Astrocyte (in vitro differentiated cells and primary cell): Measurements from ENCODE around the gene DHX35. TPM values are rescaled to one million over a fixed set of nuclear protein-coding genes. Genes with fewer than 3 reads are reported as not detected.

Experiments used
- DNase-seq: peaks from one replicate; pipeline ENCODE4 v3.0.0-alpha.2; 2010; ENCODE audit warnings: low read depth
- FAIRE-seq: peaks from 2 replicates; lab custom pipeline; 2011; peaks lifted over from hg19 to GRCh38; lab: Jason Lieb, UNC
- H2AFZ ChIP-seq: 2 replicates; pipeline ENCODE4 v1.6.0; 2012; ENCODE audit warnings: low read depth, low read length, inconsistent platforms
- H3K27ac ChIP-seq: 2 replicates; pipeline ENCODE4 v1.5.1; 2011; ENCODE audit warnings: low read depth, low read length, inconsistent platforms
- H3K27me3 ChIP-seq: 2 replicates; pipeline ENCODE4 v1.6.0; 2011; ENCODE audit warnings: low read length, inconsistent platforms; ENCODE audit not compliant: insufficient read depth
- H3K36me3 ChIP-seq: 2 replicates; pipeline ENCODE4 v1.5.1; 2011; ENCODE audit warnings: low read length, inconsistent platforms; ENCODE audit not compliant: insufficient read depth
- H3K4me1 ChIP-seq: 2 replicates; pipeline ENCODE4 v1.5.1; 2011; ENCODE audit warnings: low read length, inconsistent platforms; ENCODE audit not compliant: insufficient read depth
- H3K4me2 ChIP-seq: 2 replicates; pipeline ENCODE4 v1.6.0; 2012; ENCODE audit warnings: low read length, inconsistent platforms
- H3K4me3 ChIP-seq: 2 replicates; pipeline ENCODE4 v1.5.1; 2011; ENCODE audit warnings: low read depth, mild to moderate bottlenecking, low read length, inconsistent platforms; ENCODE audit not compliant: insufficient read depth
- H3K79me2 ChIP-seq: 2 replicates; pipeline ENCODE4 v1.6.0; 2012; ENCODE audit warnings: mild to moderate bottlenecking, low read length, inconsistent platforms; ENCODE audit not compliant: insufficient read depth
- H3K9ac ChIP-seq: 2 replicates; pipeline ENCODE4 v1.6.0; 2012; ENCODE audit warnings: mild to moderate bottlenecking, low read length, inconsistent platforms
- H3K9me3 ChIP-seq: 2 replicates; pipeline ENCODE4 v1.5.1; 2012; ENCODE audit warnings: low read depth, mild to moderate bottlenecking, low read length, inconsistent platforms; ENCODE audit not compliant: insufficient read depth
- H4K20me1 ChIP-seq: 2 replicates; pipeline ENCODE4 v1.6.0; 2012; ENCODE audit warnings: low read length, inconsistent platforms; ENCODE audit not compliant: insufficient read depth
- H3K27ac Mint-ChIP-seq: one replicate; pipeline ENCODE4 v1.8.0; 2021; ENCODE audit warnings: mild to moderate bottlenecking, mixed read lengths; ENCODE audit not compliant: unreplicated experiment
- H3K27me3 Mint-ChIP-seq: one replicate; pipeline ENCODE4 v1.8.0; 2021; ENCODE audit warnings: low read depth, mixed read lengths; ENCODE audit not compliant: unreplicated experiment
- H3K36me3 Mint-ChIP-seq: one replicate; pipeline ENCODE4 v1.8.0; 2021; ENCODE audit warnings: low read depth, mixed read lengths; ENCODE audit not compliant: unreplicated experiment
- H3K4me1 Mint-ChIP-seq: one replicate; pipeline ENCODE4 v1.8.0; 2021; ENCODE audit warnings: low read depth, mixed read lengths; ENCODE audit not compliant: unreplicated experiment
- H3K4me3 Mint-ChIP-seq: one replicate; pipeline ENCODE4 v1.8.0; 2021; ENCODE audit warnings: mild to moderate bottlenecking, moderate library complexity, mixed read lengths; ENCODE audit not compliant: unreplicated experiment
- H3K9me3 Mint-ChIP-seq: one replicate; pipeline ENCODE4 v1.8.0; 2021; ENCODE audit warnings: mild to moderate bottlenecking, mixed read lengths; ENCODE audit not compliant: unreplicated experiment
- EZH2 ChIP-seq: IDR thresholded peaks from 2 replicates; pipeline ENCODE4 v1.6.1; 2012; ENCODE audit warnings: mild to moderate bottlenecking, low read length, inconsistent platforms; ENCODE audit not compliant: insufficient read depth
- total RNA-seq: library from RNA; stranded (reverse); gene quantifications from 2 replicates; pipeline ENCODE4 v1.2.1, GENCODE V29; 2021
- TF ChIP-seq, protein P1 (sequence below): IDR thresholded peaks from 2 replicates; pipeline ENCODE4 v1.5.1; 2011; ENCODE audit warnings: low read depth, mild to moderate bottlenecking, inconsistent platforms, low read length, moderate library complexity; ENCODE audit not compliant: insufficient read depth

DHX35 gene
- total RNA-seq, 1 donor from 2014 or later, result 7.8 TPM

DNA sequence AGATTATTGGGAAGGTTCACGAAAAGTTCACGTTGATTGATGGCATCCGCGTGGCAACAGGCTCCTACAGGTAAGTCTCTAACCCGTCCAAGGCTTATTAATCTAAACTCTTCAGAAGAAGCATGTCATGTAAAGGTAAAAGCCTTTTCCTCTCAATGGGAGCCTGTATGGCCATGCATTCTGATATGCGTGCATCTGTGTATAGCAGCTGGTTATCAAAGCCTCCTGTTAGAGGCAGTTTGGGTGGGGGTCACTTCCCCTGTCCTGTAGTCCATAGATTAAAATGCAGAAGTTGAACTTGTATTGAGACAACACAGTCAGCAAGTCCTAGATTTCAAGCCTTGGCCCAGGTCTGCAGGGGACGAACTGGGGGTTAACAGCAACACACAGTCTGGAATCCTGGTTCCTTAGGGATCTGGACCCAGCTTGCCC is 14.2 kb upstream of the DHX35 start:
- TF ChIP-seq EZH2, result no peak
- TF ChIP-seq, protein P1, sequence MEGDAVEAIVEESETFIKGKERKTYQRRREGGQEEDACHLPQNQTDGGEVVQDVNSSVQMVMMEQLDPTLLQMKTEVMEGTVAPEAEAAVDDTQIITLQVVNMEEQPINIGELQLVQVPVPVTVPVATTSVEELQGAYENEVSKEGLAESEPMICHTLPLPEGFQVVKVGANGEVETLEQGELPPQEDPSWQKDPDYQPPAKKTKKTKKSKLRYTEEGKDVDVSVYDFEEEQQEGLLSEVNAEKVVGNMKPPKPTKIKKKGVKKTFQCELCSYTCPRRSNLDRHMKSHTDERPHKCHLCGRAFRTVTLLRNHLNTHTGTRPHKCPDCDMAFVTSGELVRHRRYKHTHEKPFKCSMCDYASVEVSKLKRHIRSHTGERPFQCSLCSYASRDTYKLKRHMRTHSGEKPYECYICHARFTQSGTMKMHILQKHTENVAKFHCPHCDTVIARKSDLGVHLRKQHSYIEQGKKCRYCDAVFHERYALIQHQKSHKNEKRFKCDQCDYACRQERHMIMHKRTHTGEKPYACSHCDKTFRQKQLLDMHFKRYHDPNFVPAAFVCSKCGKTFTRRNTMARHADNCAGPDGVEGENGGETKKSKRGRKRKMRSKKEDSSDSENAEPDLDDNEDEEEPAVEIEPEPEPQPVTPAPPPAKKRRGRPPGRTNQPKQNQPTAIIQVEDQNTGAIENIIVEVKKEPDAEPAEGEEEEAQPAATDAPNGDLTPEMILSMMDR, result no peak
- H3K27ac ChIP-seq, result no peak overlapping the region
- H3K27ac Mint-ChIP-seq, result no peak overlapping the region
- no peaks in the 10 kb centered on the region for H3K9me3 Mint-ChIP-seq
- no peaks in the 10 kb centered on the region for H3K27me3 Mint-ChIP-seq
- DNase-seq (no peak), FAIRE-seq (no peak)
- H3K79me2 ChIP-seq, result peaks cover 25% of the 10 kb centered on the region
- H3K27me3 ChIP-seq, result no peaks in the 10 kb centered on the region
- H3K4me1 Mint-ChIP-seq, result no peaks in the 10 kb centered on the region
- no peak overlapping the region for H3K9ac ChIP-seq
- no peaks in the 10 kb centered on the region for H3K36me3 Mint-ChIP-seq
- H3K4me2 ChIP-seq, result no peak overlapping the region
- no peaks in the 10 kb centered on the region for H3K9me3 ChIP-seq
- no peaks in the 10 kb centered on the region for H3K4me1 ChIP-seq
- H2AFZ ChIP-seq, result no peak overlapping the region
- H4K20me1 ChIP-seq, result peaks cover 2% of the 10 kb centered on the region
- no peak overlapping the region for H3K4me3 Mint-ChIP-seq
- H3K36me3 ChIP-seq, result peaks cover 5% of the 10 kb centered on the region
- no peak overlapping the region for H3K4me3 ChIP-seq

DNA sequence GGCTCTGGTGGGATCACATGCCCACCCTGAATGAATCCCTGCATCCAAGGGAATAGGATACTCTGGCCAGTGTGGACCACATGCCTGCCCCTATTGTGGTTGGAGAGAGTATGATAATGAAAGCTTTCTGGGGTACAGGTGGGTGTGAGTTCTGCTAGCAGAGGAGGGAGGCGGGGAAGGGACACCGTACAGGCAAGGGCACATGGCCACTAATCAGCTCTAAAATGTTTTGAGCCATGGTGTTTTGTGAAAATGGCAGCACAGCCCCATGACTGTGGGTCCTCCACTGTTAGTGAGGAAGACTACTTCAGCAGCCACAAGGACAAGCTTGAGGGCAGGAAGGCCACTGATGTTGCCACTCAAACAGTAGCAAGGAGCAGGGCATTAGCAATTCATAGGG is 11.9 kb upstream of the DHX35 start:
- Histone ChIP-seq H3K27ac (no peak overlapping the region), H3K4me2 (no peak overlapping the region), H3K4me1 (no peaks in the 10 kb centered on the region), H3K79me2 (peaks cover 14% of the 10 kb centered on the region), H4K20me1 (no peaks in the 10 kb centered on the region), H3K9me3 (no peaks in the 10 kb centered on the region), H2AFZ (no peak overlapping the region), H3K27me3 (no peaks in the 10 kb centered on the region), H3K36me3 (peaks cover 5% of the 10 kb centered on the region), H3K4me3 (no peak overlapping the region), H3K9ac (no peak overlapping the region)
- FAIRE-seq (no peak), DNase-seq (no peak)
- H3K4me1 Mint-ChIP-seq, result no peaks in the 10 kb centered on the region
- no peak for TF ChIP-seq EZH2
- TF ChIP-seq, protein P1, result no peak
- no peaks in the 10 kb centered on the region for H3K9me3 Mint-ChIP-seq
- H3K27ac Mint-ChIP-seq, result no peak overlapping the region
- H3K36me3 Mint-ChIP-seq, result no peaks in the 10 kb centered on the region
- no peaks in the 10 kb centered on the region for H3K27me3 Mint-ChIP-seq
- H3K4me3 Mint-ChIP-seq, result no peak overlapping the region

DNA sequence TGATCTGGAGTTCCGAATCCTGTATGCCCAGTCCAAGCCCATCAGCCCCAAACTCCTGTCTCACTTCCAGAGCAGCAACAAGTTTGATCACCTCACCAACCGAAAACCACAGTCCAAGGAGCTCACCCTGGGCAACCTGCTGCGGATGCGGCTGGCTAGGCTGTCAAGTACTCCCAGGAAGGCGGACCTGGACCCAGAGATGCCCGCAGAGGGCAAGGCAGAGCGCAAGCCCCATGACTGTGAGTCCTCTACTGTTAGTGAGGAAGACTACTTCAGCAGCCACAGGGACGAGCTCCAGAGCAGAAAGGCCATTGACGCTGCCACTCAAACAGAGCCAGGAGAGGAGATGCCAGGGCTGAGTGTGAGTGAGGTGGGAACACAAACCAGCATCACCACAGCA is 10.5 kb upstream of the DHX35 start:
- no peak overlapping the region for H3K27ac Mint-ChIP-seq
- Histone ChIP-seq H3K27ac (no peak overlapping the region), H3K4me3 (no peak overlapping the region), H3K79me2 (peaks cover 10% of the 10 kb centered on the region), H3K9me3 (no peaks in the 10 kb centered on the region), H3K9ac (no peak overlapping the region), H4K20me1 (no peaks in the 10 kb centered on the region), H2AFZ (no peak overlapping the region), H3K4me1 (no peaks in the 10 kb centered on the region), H3K36me3 (peaks cover 5% of the 10 kb centered on the region), H3K27me3 (no peaks in the 10 kb centered on the region), H3K4me2 (no peak overlapping the region)
- no peaks in the 10 kb centered on the region for H3K4me1 Mint-ChIP-seq
- H3K36me3 Mint-ChIP-seq, result no peaks in the 10 kb centered on the region
- no peak for TF ChIP-seq EZH2
- TF ChIP-seq, protein P1, result no peak
- H3K27me3 Mint-ChIP-seq, result no peaks in the 10 kb centered on the region
- DNase-seq (no peak), FAIRE-seq (no peak)
- no peak overlapping the region for H3K4me3 Mint-ChIP-seq
- H3K9me3 Mint-ChIP-seq, result no peaks in the 10 kb centered on the region
